A673 (cell line): ENCODE measurements around the gene SRP72.

Experiments
- CTCF ChIP-seq: fragments of 300-800, 200-600 bp; sonication (generic); conservative IDR thresholded peaks from 2 replicates; pipeline ENCODE4 v1.5.1; 2017; ENCODE audit warnings: low read depth, mild to moderate bottlenecking, antibody characterized with exemption, low read length, moderate library complexity, mixed read lengths
- EZH2 ChIP-seq: fragments of 200-600 bp; sonication (generic); IDR thresholded peaks from 2 replicates; pipeline ENCODE4 v1.6.1; 2017; ENCODE audit warnings: borderline replicate concordance, low read depth, mild to moderate bottlenecking, mixed read lengths, antibody characterized with exemption, low read length; ENCODE audit not compliant: poor library complexity, severe bottlenecking

- TF ChIP-seq CTCF (no peak), EZH2 (no peak)
These were observed 64.8 kb downstream of the SRP72 start for GRCh38 chr4:56532239-56532638.
